ENCODE results near the gene ACOX3.
"Not testable (repeated sequence)": the region's sequence is repeated elsewhere in the genome, so short reads cannot be mapped to it uniquely, and the experiment has no call there.

ACOX3 gene

GRCh38 chr4:8390577-8390976, 49.9 kb downstream of the ACOX3 start:
- Histone ChIP-seq H3K27me3 (ENCODE audit: control insufficient read depth in 1 of 2, insufficient read depth in 2 of 2, low read length in 2 of 2) (no peaks in the 10 kb centered on the region), H3K9me3 (ENCODE audit: control insufficient read depth in 1 of 2, low read length in 2 of 2) (no peaks in the 10 kb centered on the region), H3K27ac (ENCODE audit: low read depth, low read length) (no peak overlapping the region), H3K36me3 (ENCODE audit: control insufficient read depth in 1 of 2, insufficient read depth in 2 of 2, low read length in 2 of 2) (peaks cover 3 to 60% of the 10 kb centered on the region in 2 donors), H3K4me1 (ENCODE audit: control insufficient read depth in 1 of 2, insufficient read depth in 2 of 2, low read length in 2 of 2) (peaks cover 0 to 9% of the 10 kb centered on the region in 2 donors), H3K9ac (ENCODE audit: low read depth in 1 of 2, low read length in 2 of 2) (no peak overlapping the region), H3K4me3 (ENCODE audit: low read depth in 1 of 2, low read length in 2 of 2) (no peak overlapping the region)

- peaks cover 13 to 48% of the 10 kb centered on the region in 2 donors for H3K36me3 ChIP-seq (ENCODE audit: control insufficient read depth in 1 of 2, insufficient read depth in 2 of 2, low read length in 2 of 2)
- no peak overlapping the region for H3K9ac ChIP-seq (ENCODE audit: low read depth in 1 of 2, low read length in 2 of 2)
- no peaks in the 10 kb centered on the region for H3K27me3 ChIP-seq (ENCODE audit: control insufficient read depth in 1 of 2, insufficient read depth in 2 of 2, low read length in 2 of 2)
- no peak overlapping the region for H3K4me3 ChIP-seq (ENCODE audit: low read depth in 1 of 2, low read length in 2 of 2)
- H3K9me3 ChIP-seq (ENCODE audit: control insufficient read depth in 1 of 2, low read length in 2 of 2), result no peaks in the 10 kb centered on the region
- no peak overlapping the region for H3K27ac ChIP-seq (ENCODE audit: low read depth, low read length)
- H3K4me1 ChIP-seq (ENCODE audit: control insufficient read depth in 1 of 2, insufficient read depth in 2 of 2, low read length in 2 of 2), result peaks cover 1 to 6% of the 10 kb centered on the region in 2 donors
Observed at GRCh38 chr4:8388528-8388870, 52.0 kb downstream of the ACOX3 start.

- H3K4me3 ChIP-seq (ENCODE audit: low read depth in 1 of 2, low read length in 2 of 2), result no peak overlapping the region
- no peaks in the 10 kb centered on the region for H3K27me3 ChIP-seq (ENCODE audit: control insufficient read depth in 1 of 2, insufficient read depth in 2 of 2, low read length in 2 of 2)
- H3K36me3 ChIP-seq (ENCODE audit: control insufficient read depth in 1 of 2, insufficient read depth in 2 of 2, low read length in 2 of 2), result peaks cover 13 to 48% of the 10 kb centered on the region in 2 donors
- no peaks in the 10 kb centered on the region for H3K9me3 ChIP-seq (ENCODE audit: control insufficient read depth in 1 of 2, low read length in 2 of 2)
- H3K4me1 ChIP-seq (ENCODE audit: control insufficient read depth in 1 of 2, insufficient read depth in 2 of 2, low read length in 2 of 2), result peaks cover 5 to 6% of the 10 kb centered on the region in 2 donors
- no peak overlapping the region for H3K27ac ChIP-seq (ENCODE audit: low read depth, low read length)
- H3K9ac ChIP-seq (ENCODE audit: low read depth in 1 of 2, low read length in 2 of 2), result no peak overlapping the region
Observed at GRCh38 chr4:8387615-8388527, 52.7 kb downstream of the ACOX3 start.

- peaks cover 4 to 5% of the 10 kb centered on the region in 2 donors for H3K4me1 ChIP-seq (ENCODE audit: control insufficient read depth in 1 of 2, insufficient read depth in 2 of 2, low read length in 2 of 2)
- no peak overlapping the region for H3K9ac ChIP-seq (ENCODE audit: low read depth in 1 of 2, low read length in 2 of 2)
- H3K4me3 ChIP-seq (ENCODE audit: low read depth in 1 of 2, low read length in 2 of 2), result no peak overlapping the region
- H3K27me3 ChIP-seq (ENCODE audit: control insufficient read depth in 1 of 2, insufficient read depth in 2 of 2, low read length in 2 of 2), result no peaks in the 10 kb centered on the region
- H3K36me3 ChIP-seq (ENCODE audit: control insufficient read depth in 1 of 2, insufficient read depth in 2 of 2, low read length in 2 of 2), result peaks cover 13 to 44% of the 10 kb centered on the region in 2 donors
- H3K27ac ChIP-seq (ENCODE audit: low read depth, low read length), result no peak overlapping the region
- H3K9me3 ChIP-seq (ENCODE audit: control insufficient read depth in 1 of 2, low read length in 2 of 2), result no peaks in the 10 kb centered on the region
Observed at GRCh38 chr4:8387194-8387593, 53.3 kb downstream of the ACOX3 start.

- Histone ChIP-seq H3K4me3 (ENCODE audit: low read depth in 1 of 2, low read length in 2 of 2) (no peak overlapping the region), H3K36me3 (ENCODE audit: control insufficient read depth in 1 of 2, insufficient read depth in 2 of 2, low read length in 2 of 2) (peaks cover 13 to 44% of the 10 kb centered on the region in 2 donors), H3K4me1 (ENCODE audit: control insufficient read depth in 1 of 2, insufficient read depth in 2 of 2, low read length in 2 of 2) (peaks cover 4 to 5% of the 10 kb centered on the region in 2 donors), H3K9me3 (ENCODE audit: control insufficient read depth in 1 of 2, low read length in 2 of 2) (no peaks in the 10 kb centered on the region), H3K9ac (ENCODE audit: low read depth in 1 of 2, low read length in 2 of 2) (no peak overlapping the region), H3K27me3 (ENCODE audit: control insufficient read depth in 1 of 2, insufficient read depth in 2 of 2, low read length in 2 of 2) (no peaks in the 10 kb centered on the region), H3K27ac (ENCODE audit: low read depth, low read length) (no peak overlapping the region)
Observed at GRCh38 chr4:8386731-8387130, 53.8 kb downstream of the ACOX3 start.

GRCh38 chr4:8386131-8386530, 54.4 kb downstream of the ACOX3 start:
- not testable (repeated sequence) for H3K9me3 ChIP-seq (ENCODE audit: control insufficient read depth in 1 of 2, low read length in 2 of 2); H3K4me1 ChIP-seq (ENCODE audit: control insufficient read depth in 1 of 2, insufficient read depth in 2 of 2, low read length in 2 of 2); H3K4me3 ChIP-seq (ENCODE audit: low read depth in 1 of 2, low read length in 2 of 2); H3K27ac ChIP-seq (ENCODE audit: low read depth, low read length); H3K27me3 ChIP-seq (ENCODE audit: control insufficient read depth in 1 of 2, insufficient read depth in 2 of 2, low read length in 2 of 2); H3K9ac ChIP-seq (ENCODE audit: low read depth in 1 of 2, low read length in 2 of 2)
- H3K36me3 ChIP-seq (ENCODE audit: control insufficient read depth in 1 of 2, insufficient read depth in 2 of 2, low read length in 2 of 2), result peaks cover 16 to 38% of the 10 kb centered on the region in 2 donors

GRCh38 chr4:8385611-8386010, 54.9 kb downstream of the ACOX3 start:
- H3K27ac ChIP-seq (ENCODE audit: low read depth, low read length), result no peak overlapping the region
- H3K4me3 ChIP-seq (ENCODE audit: low read depth in 1 of 2, low read length in 2 of 2), result no peak overlapping the region
- H3K4me1 ChIP-seq (ENCODE audit: control insufficient read depth in 1 of 2, insufficient read depth in 2 of 2, low read length in 2 of 2), result peaks cover 0 to 5% of the 10 kb centered on the region in 2 donors
- H3K9ac ChIP-seq (ENCODE audit: low read depth in 1 of 2, low read length in 2 of 2), result no peak overlapping the region
- H3K27me3 ChIP-seq (ENCODE audit: control insufficient read depth in 1 of 2, insufficient read depth in 2 of 2, low read length in 2 of 2), result no peaks in the 10 kb centered on the region
- peaks cover 18 to 33% of the 10 kb centered on the region in 2 donors for H3K36me3 ChIP-seq (ENCODE audit: control insufficient read depth in 1 of 2, insufficient read depth in 2 of 2, low read length in 2 of 2)
- H3K9me3 ChIP-seq (ENCODE audit: control insufficient read depth in 1 of 2, low read length in 2 of 2), result no peaks in the 10 kb centered on the region

- H3K27ac ChIP-seq (ENCODE audit: low read depth, low read length), result no peak overlapping the region
- peaks cover 18 to 34% of the 10 kb centered on the region in 2 donors for H3K36me3 ChIP-seq (ENCODE audit: control insufficient read depth in 1 of 2, insufficient read depth in 2 of 2, low read length in 2 of 2)
- H3K9ac ChIP-seq (ENCODE audit: low read depth in 1 of 2, low read length in 2 of 2), result no peak overlapping the region
- no peaks in the 10 kb centered on the region for H3K9me3 ChIP-seq (ENCODE audit: control insufficient read depth in 1 of 2, low read length in 2 of 2)
- no peaks in the 10 kb centered on the region for H3K27me3 ChIP-seq (ENCODE audit: control insufficient read depth in 1 of 2, insufficient read depth in 2 of 2, low read length in 2 of 2)
- H3K4me3 ChIP-seq (ENCODE audit: low read depth in 1 of 2, low read length in 2 of 2), result no peak overlapping the region
- H3K4me1 ChIP-seq (ENCODE audit: control insufficient read depth in 1 of 2, insufficient read depth in 2 of 2, low read length in 2 of 2), result peaks cover 0 to 5% of the 10 kb centered on the region in 2 donors
Observed at GRCh38 chr4:8385106-8385505, 55.4 kb downstream of the ACOX3 start.

- Histone ChIP-seq H3K4me1 (ENCODE audit: control insufficient read depth in 1 of 2, insufficient read depth in 2 of 2, low read length in 2 of 2) (peaks cover 0 to 5% of the 10 kb centered on the region in 2 donors), H3K36me3 (ENCODE audit: control insufficient read depth in 1 of 2, insufficient read depth in 2 of 2, low read length in 2 of 2) (peaks cover 18 to 34% of the 10 kb centered on the region in 2 donors)
Observed at GRCh38 chr4:8384397-8385060, 56.0 kb downstream of the ACOX3 start.

GRCh38 chr4:8383451-8384160, 56.9 kb downstream of the ACOX3 start:
- H3K9me3 ChIP-seq (ENCODE audit: control insufficient read depth in 1 of 2, low read length in 2 of 2), result no peaks in the 10 kb centered on the region
- peaks cover 0 to 5% of the 10 kb centered on the region in 2 donors for H3K4me1 ChIP-seq (ENCODE audit: control insufficient read depth in 1 of 2, insufficient read depth in 2 of 2, low read length in 2 of 2)
- no peak overlapping the region for H3K27ac ChIP-seq (ENCODE audit: low read depth, low read length)
- H3K27me3 ChIP-seq (ENCODE audit: control insufficient read depth in 1 of 2, insufficient read depth in 2 of 2, low read length in 2 of 2), result no peaks in the 10 kb centered on the region
- H3K4me3 ChIP-seq (ENCODE audit: low read depth in 1 of 2, low read length in 2 of 2), result no peak overlapping the region
- peaks cover 18 to 26% of the 10 kb centered on the region in 2 donors for H3K36me3 ChIP-seq (ENCODE audit: control insufficient read depth in 1 of 2, insufficient read depth in 2 of 2, low read length in 2 of 2)
- no peak overlapping the region for H3K9ac ChIP-seq (ENCODE audit: low read depth in 1 of 2, low read length in 2 of 2)

More at GRCh38 chr4:8384397-8385060, 56.0 kb downstream of the ACOX3 start:
- no peak overlapping the region for H3K4me3 ChIP-seq (ENCODE audit: low read depth in 1 of 2, low read length in 2 of 2)
- H3K9ac ChIP-seq (ENCODE audit: low read depth in 1 of 2, low read length in 2 of 2), result no peak overlapping the region
- H3K9me3 ChIP-seq (ENCODE audit: control insufficient read depth in 1 of 2, low read length in 2 of 2), result no peaks in the 10 kb centered on the region
- H3K27ac ChIP-seq (ENCODE audit: low read depth, low read length), result no peak overlapping the region
- no peaks in the 10 kb centered on the region for H3K27me3 ChIP-seq (ENCODE audit: control insufficient read depth in 1 of 2, insufficient read depth in 2 of 2, low read length in 2 of 2)

Data from duodenal mucosa (tissue), 2 donors.